ENCODE results near the gene APOBEC3A. TPM values are rescaled to one million over a fixed set of nuclear protein-coding genes. Genes with fewer than 3 reads are reported as not detected.

The APOBEC3A gene
- total and polyA plus RNA-seq, 2 of the 13 experiments (the other 11 are each of a cell fraction or from before 2014, with no cell fraction given) = not detected

DNA sequence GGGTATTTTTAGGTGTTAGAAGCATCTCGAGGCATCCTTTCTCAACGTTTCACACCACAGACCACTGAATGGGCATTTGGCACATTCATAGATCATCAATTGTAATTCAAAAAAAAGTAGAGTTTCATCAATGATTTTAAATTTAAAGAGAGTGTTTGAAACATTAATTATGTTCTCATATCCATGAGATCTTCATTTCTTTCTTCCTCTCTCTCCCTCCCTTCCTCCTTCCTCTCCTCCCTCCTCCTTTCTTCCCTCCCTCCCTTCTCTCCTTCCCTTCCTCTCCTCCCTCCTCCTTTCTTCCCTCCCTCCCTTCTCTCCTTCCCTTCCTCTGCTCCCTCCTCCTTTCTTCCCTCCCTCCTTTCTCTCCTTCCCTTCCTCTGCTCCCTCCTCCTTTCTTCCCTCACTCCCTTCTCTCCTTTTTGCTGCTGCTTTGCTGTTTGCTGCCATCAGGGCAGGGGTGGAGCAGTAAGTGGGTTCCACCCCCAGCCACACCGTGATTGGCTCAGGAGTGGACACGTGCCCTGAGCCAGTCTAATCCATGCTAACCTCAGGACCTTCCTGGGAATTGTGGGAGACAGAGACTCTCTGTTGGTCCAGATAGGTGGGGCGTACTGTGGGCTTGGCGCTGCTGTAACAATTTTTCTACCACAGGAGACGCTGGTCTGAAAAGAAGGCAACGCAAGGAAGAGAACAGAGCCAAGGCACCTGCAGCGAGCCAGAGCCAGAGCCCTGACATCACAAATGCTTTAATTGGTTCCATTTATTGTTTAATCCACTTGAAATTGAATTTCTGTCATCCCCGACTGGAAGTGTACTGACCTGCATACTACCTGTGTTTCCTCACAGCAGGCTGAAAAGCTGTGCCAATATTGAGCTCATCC lies 33.7 kb upstream of the APOBEC3A start (continued):
- TF ChIP-seq, protein P1, sequence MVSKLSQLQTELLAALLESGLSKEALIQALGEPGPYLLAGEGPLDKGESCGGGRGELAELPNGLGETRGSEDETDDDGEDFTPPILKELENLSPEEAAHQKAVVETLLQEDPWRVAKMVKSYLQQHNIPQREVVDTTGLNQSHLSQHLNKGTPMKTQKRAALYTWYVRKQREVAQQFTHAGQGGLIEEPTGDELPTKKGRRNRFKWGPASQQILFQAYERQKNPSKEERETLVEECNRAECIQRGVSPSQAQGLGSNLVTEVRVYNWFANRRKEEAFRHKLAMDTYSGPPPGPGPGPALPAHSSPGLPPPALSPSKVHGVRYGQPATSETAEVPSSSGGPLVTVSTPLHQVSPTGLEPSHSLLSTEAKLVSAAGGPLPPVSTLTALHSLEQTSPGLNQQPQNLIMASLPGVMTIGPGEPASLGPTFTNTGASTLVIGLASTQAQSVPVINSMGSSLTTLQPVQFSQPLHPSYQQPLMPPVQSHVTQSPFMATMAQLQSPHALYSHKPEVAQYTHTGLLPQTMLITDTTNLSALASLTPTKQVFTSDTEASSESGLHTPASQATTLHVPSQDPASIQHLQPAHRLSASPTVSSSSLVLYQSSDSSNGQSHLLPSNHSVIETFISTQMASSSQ (IDR thresholded peaks at IDR 0.05; ENCODE audit: low read depth) = no peak
- TF ChIP-seq, protein P1 (CRISPR knock-in tag; IDR thresholded peaks at IDR 0.05; ENCODE audit: borderline replicate concordance) = no peak
- TF ChIP-seq HMGA1 (CRISPR knock-in tag; conservative IDR thresholded peaks at IDR 0.05) (no peak), ZNF441 (CRISPR knock-in tag; IDR thresholded peaks at IDR 0.05; ENCODE audit: borderline replicate concordance) (no peak), MYNN (CRISPR knock-in tag; IDR thresholded peaks at IDR 0.05; ENCODE audit: low read depth) (no peak), KLF12 (CRISPR knock-in tag; IDR thresholded peaks at IDR 0.05; ENCODE audit: borderline replicate concordance) (no peak), MEIS1 (CRISPR knock-in tag; IDR thresholded peaks at IDR 0.05; ENCODE audit: borderline replicate concordance) (no peak), ZNF558 (CRISPR knock-in tag; IDR thresholded peaks at IDR 0.05; ENCODE audit: borderline replicate concordance) (no peak), NFKB2 (CRISPR knock-in tag; IDR thresholded peaks at IDR 0.05; ENCODE audit: borderline replicate concordance) (no peak), BHLHE40 (IDR thresholded peaks at IDR 0.05; ENCODE audit: low read length) (no peak), ZNF136 (CRISPR knock-in tag; IDR thresholded peaks at IDR 0.05; ENCODE audit: low read depth) (no peak), ZNF776 (CRISPR knock-in tag; IDR thresholded peaks at IDR 0.05) (no peak), ZBTB7A (CRISPR knock-in tag; IDR thresholded peaks at IDR 0.05) (no peak), ZNF552 (CRISPR knock-in tag; IDR thresholded peaks at IDR 0.05; ENCODE audit: borderline replicate concordance) (no peak), DPF2 (CRISPR knock-in tag; IDR thresholded peaks at IDR 0.05; ENCODE audit: borderline replicate concordance, low read depth) (0 out of 2 replicates have a peak, but pooled peaks have one; percentile 32), PAF1 (CRISPR knock-in tag; IDR thresholded peaks at IDR 0.05) (no peak), MXI1 (IDR thresholded peaks at IDR 0.05; ENCODE audit: borderline replicate concordance, low read depth, low read length) (no peak), TBX2 (CRISPR knock-in tag; IDR thresholded peaks at IDR 0.05; ENCODE audit: borderline replicate concordance) (no peak)
- TF ChIP-seq, protein P2, sequence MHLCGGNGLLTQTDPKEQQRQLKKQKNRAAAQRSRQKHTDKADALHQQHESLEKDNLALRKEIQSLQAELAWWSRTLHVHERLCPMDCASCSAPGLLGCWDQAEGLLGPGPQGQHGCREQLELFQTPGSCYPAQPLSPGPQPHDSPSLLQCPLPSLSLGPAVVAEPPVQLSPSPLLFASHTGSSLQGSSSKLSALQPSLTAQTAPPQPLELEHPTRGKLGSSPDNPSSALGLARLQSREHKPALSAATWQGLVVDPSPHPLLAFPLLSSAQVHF (CRISPR knock-in tag; IDR thresholded peaks at IDR 0.05) = no peak
- TF ChIP-seq, protein P3, sequence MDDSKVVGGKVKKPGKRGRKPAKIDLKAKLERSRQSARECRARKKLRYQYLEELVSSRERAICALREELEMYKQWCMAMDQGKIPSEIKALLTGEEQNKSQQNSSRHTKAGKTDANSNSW (CRISPR knock-in tag; IDR thresholded peaks at IDR 0.05; ENCODE audit: borderline replicate concordance) = no peak
- TF ChIP-seq, protein P4, sequence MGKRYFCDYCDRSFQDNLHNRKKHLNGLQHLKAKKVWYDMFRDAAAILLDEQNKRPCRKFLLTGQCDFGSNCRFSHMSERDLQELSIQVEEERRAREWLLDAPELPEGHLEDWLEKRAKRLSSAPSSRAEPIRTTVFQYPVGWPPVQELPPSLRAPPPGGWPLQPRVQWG (CRISPR knock-in tag; IDR thresholded peaks at IDR 0.05; ENCODE audit: borderline replicate concordance, low read depth) = no peak
- TF ChIP-seq, protein P5, sequence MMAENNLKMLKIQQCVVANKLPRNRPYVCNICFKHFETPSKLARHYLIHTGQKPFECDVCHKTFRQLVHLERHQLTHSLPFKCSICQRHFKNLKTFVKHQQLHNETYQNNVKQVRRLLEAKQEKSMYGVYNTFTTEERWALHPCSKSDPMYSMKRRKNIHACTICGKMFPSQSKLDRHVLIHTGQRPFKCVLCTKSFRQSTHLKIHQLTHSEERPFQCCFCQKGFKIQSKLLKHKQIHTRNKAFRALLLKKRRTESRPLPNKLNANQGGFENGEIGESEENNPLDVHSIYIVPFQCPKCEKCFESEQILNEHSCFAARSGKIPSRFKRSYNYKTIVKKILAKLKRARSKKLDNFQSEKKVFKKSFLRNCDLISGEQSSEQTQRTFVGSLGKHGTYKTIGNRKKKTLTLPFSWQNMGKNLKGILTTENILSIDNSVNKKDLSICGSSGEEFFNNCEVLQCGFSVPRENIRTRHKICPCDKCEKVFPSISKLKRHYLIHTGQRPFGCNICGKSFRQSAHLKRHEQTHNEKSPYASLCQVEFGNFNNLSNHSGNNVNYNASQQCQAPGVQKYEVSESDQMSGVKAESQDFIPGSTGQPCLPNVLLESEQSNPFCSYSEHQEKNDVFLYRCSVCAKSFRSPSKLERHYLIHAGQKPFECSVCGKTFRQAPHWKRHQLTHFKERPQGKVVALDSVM (CRISPR knock-in tag; IDR thresholded peaks at IDR 0.05) = no peak
